ENCODE data around the gene VPS9D1.
A peak's percentile ranks its signal among the peaks of the same experiment; 100 is the strongest.
"Not testable (repeated sequence)": the region's sequence is repeated elsewhere in the genome, so short reads cannot be mapped to it uniquely, and the experiment has no call there.

The VPS9D1 gene

DNA sequence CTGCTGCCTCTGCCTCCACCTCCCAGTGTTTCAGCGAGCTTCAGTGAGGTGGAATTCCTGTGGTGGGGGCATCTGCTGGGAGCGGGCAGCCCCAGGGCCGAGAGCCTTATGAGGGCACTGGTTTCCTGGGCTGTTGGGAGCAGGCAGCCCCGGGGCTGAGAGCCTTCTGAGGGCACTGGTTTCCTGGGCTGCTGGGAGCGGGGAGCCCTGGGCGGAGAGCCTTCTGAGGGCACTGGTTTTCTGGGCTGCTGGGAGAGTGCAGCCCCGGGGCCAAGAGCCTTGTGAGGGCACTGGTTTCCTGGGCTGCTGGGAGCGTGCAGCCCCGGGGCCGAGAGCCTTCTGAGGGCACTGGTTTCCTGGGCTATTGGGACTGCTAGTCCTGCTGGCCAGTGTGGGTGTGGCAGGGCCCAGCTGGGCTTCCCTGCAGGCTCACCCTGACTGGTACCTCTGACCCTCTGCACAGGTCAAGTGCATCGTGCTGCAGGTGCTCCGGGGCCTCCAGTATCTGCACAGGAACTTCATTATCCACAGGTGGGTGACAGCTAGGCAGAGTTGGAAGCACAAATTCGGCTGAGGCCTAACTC, 28.6 kb downstream of the VPS9D1 start:
- DNase-seq: peak; percentile 5

DNA sequence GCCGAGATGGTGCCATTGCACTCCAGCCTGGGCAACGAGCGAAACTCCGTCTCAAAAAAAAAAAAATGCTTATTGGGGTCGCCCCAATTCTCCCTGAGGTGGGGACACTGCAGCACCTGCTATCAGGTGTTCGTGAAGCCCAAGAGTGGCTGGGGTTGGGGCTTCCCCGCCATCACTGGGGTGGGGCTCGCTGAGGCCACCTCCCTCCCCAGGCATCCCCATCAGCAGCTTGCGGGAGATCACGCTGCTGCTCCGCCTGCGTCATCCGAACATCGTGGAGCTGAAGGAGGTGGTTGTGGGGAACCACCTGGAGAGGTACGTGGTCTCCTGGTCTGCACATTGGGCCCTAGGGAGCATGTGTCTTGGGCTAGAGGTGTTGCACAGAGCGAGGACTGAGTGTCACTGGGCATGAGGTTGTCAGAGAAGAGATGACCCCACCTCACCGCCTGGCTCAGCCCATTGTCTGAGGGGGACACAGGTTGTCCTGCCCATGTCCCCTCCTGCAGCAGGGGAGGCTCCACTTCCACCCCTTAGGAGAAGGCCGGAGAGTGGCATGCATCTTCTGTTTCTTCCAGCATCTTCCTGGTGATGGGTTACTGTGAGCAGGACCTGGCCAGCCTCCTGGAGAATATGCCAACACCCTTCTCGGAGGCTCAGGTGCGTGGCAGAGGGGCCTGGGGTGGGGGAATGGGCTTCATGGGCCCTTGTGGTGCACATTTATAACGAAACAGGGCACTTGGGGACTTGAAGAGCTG, 29.3 kb downstream of the VPS9D1 start:
- peak; percentile 11 for DNase-seq

DNA sequence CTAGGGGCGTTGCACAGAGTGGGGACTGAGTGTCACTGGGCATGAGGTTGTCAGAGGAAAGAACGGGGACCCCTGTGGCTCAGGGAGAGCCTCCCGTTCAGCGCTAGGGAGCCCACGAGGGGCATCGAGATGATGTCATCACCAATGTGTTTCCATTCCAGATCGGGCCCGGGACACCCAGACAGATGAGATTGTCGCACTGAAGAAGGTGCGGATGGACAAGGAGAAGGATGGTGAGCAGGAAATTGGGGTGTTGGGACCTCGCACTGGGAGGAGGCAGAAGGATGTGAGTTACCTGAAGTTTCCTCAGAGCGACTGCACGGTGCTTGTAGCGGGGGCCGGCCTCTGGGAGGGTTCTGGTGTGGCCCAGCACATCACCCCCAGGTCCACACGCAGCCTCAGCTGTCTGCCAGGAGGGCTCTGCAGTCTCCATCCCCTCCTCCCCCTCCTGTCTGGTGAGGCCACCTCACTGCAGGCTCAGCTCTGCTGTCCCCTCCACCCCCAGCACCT, 30.3 kb downstream of the VPS9D1 start:
- DNase-seq: peak; percentile 11

DNA sequence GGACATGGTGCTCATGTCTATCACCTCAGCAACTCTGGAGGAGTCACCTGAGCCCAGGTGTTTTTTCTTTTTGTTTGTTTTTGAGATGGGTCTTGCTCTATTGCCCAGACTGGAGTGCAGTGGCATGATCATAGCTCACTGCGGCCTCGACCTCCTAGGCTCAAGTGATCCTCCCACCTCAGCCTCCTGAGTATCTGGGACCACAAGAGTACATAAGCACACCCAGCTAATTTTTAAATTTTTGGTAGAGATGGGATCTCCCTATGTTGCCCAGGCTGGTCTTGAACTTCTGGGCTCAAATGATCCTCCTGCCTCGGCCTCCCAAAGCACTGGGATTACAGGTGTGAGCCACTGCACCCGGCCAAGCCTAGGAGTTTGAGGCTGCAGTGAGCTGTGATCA, 31.1 kb downstream of the VPS9D1 start:
- DNase-seq: not testable (repeated sequence)

DNA sequence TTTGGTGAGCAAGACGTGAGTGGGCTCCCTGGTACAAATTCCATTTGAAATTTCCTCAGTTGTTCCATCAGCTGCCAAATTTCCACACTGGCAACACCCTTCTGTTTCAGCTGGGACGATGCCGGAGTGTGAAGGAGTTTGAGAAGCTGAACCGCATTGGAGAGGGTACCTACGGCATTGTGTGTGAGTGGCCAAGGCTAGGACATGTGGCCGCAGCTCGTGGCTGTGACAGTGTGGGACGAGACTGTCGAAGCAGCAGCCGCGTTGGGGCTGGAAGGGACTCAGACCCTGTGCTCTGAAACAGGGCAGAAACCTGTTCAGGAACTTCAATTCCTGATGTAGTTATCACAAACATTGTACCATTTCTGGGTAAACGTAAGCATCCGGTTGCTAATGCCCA, 31.6 kb downstream of the VPS9D1 start:
- DNase-seq: no peak

DNA sequence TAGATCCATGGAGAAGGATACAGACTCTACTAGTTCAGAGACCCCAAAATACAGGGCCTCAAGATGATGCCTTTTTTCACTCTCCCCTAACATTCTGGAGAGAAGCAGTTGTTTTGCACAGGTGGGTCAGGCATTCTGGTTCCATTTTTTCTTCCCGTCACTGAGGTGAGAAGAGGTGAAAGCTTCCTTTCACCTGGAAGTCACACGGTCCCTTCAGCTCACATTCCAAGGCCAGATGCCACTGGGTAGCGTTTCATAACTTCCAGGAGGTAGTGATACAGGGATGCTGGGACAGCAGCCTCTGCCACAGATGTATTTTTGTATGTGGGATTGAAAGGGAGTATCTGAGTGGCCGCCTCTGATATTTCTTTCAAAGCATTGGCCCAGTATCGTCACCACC, 32.3 kb downstream of the VPS9D1 start:
- no peak for DNase-seq

DNA sequence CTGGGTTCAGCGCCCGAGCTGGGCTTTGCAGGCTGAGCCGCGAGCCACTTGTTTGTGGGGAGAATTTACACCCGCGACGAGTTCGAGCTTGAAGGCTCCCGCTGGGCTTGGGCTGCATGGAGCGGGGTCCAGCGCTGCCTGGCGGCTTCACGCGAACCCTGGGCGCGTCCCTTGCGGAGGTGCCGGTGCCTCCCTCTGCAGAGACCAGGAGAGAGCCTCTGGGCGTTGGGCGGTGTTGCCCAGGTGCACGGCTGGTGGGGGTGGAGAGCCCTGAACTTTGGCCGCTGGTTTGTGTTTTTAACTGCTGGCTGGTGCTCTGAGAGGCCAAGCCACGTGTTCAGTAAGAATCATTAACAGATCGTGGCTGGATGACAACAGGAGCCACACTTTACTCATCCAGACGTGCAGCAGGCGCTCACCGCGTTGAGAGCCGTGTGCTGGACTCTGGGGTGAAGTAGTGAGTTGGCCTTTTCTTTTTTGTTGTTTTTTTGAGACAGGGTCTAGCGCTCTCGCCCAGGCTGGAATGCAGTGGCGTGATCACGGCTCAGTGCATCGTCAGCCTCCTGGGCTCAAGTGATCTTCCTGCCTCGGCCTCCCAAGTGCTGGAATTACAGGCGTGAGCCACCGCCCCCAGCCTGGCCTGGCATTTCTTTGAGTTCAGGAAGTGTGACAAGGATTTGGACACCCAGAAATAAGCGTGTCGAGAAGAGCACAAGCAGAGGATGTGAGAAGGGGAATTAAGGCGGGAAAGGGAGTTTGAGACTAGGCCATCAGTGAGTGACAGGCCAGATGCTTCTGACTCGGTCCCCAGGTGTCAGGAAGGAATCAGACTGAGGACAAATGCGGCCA, 33.4 kb downstream of the VPS9D1 start:
- DNase-seq: no peak

DNA sequence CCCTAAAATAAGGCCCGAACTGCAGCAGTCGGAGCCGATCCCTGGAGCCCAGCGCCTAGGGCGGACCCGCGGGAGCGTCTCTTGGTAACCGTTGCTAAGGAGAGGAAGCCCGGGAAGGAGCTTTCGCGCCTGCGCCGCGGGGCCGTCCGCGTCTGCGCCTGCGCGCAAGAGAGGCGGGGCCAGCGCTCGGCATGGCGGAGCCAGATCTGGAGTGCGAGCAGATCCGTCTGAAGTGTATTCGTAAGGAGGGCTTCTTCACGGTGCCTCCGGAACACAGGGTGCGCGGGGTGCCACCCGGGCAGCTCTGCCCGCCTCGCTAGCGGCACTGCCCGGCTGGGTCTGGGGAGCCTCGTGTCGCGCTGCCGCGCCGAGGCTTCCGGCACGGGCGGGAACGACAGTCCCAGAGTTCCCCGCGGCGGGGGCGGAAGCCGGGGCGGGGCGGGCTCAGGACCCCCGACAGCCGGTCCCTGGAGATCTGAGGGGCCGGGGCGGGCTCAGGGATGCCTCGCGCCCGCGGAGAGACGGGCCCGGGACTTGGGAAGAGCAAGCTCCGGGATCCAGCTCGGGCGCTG, 34.1 kb downstream of the VPS9D1 start, which contains the start of gene CDK10:
Gene CDK10, plus strand, starts transcription at position 170 of the 572 bp plus-strand sequence. Its CDS starts 22 bp downstream, at position 192.
- peak; percentile 95 for DNase-seq

DNA sequence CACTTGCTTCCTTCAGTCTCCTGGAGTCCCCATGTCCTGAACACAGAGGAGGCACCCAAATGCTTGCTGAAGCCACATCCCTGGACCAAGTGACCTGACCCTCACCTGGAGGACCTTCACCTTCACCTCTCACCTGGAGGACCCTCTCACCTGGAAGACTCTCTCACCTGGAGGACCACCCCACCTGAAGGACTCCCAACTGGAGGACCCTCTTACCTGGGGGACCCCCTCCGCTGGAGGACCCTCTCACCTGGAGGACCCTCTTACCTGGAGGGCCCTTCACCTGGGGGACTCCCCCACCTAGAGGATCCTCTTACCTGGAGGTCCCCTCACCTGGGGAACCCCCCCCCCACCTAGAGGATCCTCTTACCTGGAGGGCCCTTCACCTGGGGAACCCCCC, 34.8 kb downstream of the VPS9D1 start:
- no peak for DNase-seq

DNA sequence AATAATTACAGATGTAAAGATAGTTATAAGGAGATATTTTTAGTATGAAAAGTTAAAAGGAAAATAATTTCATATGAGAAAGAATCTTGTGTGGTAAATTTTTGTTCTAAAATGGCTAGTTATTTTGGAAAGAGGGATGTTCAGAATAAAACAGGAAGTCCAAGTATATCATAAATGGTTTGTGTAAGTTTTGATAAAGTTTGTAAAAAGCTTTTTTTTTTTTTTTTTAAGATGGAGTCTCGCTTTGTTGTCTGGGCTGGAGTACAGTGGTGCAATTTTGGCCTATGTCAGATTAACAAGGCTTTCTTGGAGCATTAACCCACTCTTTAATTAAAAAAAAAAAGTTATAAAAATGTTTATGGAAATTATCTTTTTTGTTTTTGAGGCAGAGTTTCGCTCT, 42.4 kb downstream of the VPS9D1 start:
- DNase-seq: no peak

DNA sequence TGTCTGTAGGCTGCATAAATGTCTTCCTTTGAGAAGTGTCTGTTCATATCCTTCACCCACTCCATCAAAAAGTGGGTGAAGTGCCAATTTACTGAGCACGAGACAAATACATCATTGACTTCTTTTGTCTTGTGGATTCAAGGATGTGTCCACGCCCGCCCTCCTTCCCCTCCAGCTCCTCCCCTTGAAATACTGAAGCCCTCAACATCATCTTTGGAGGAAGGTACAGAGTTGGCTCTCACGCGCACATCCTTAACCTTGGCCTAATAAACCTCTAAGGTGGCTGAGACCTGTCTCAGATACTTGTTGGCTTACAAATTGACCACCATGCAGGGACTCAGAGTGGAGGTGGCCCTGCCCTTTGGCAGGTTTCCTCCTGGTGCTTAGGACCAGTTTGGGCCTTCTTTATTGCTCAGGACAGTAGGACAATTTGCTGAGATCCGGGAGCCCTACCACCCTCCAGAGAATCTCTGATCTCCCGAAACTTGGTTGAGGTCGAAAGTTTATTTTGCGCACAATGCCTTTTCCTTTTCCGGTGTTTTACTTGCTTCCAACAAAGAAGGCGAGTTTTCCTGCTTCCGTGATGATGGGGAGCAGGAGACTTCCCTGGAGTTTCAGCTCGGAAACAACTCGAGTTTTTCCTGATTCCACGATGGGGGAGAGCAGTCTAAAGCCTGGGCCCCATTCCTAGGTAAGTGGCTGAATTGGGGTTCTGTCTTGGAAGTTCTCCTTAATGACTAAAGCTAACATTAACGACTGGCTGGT, 48.3 kb downstream of the VPS9D1 start:
- DNase-seq: no peak

DNA sequence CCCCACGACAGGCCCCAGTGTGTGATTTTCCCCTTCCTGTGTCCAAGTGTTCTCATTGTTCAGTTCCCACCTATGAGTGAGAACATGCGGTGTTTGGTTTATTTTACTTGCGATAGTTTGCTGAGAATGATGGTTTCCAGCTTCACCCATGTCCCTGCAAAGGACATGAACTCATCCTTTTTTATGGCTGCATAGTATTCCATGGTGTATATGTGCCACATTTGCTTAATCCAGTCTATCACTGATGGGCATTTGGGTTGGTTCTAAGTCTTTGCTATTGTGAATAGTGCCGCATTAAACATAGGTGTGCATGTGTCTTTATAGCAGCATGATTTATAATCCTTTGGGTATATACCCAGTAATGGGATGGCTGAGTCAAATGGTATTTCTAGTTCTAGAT, 49.1 kb downstream of the VPS9D1 start:
- DNase-seq: not testable (repeated sequence)

DNA sequence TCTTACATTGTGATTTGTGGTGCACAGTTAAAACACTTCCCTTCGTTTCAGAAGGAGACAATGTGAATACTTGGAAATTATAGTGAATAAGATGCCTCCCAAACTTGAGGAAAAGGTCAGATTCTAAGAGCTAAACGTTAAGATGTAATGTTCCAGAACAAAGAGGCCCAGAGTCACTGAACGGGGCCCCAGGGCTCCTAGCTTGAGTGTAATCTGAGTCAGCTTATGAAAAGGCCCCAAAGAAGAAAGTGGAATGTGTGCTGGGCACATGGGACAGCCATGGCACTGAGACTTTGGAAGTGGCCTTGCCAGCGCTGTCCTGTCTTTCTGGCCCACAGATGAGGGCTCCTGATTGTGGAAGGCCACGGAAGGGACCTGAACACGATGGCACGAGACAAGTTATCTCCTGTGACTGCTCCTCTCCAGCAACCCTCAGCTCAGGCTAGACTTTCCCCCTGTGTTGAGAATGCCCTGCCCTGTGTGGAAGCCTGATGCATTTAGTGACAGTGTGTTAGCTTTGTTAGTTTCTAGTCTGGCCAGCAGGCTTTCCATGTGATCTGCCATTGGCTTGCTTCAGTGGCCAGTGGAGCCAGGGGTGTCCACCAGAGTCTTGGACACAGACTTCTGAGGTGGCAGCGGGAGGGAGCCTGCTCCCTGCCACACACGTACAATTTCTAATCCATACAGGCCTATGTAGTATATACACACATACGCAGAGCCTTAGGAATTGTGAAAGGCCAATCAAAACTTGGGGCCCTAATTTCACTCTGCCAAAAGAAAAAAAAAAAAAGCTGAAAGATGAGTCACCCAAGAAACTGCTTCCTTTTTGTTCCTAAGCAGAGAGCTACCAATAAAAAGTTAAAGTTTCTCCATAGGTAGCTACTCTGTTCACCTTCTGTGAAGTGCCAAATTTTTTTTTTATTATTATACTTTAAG, 49.9 kb downstream of the VPS9D1 start:
- no peak for DNase-seq

DNA sequence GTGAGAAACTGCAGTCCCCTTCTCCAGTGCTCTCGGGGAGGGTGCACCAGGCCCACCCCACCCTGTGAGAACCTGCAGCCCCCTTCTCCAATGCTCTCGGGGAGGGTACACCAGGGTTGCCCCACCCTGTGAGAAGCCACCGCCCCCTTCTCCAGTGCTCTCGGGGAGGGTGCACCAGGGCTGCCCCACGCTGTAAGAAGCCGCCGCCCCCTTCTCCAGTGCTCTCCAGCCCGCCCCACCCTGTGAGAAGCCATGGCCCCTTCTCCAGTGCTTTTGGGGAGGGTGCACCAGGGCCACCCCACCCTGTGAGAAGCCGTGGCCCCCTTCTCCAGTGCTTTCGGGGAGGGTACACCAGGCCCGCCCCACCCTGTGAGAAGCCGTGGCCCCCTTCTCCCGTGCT, 50.9 kb downstream of the VPS9D1 start:
- no peak for DNase-seq

DNA sequence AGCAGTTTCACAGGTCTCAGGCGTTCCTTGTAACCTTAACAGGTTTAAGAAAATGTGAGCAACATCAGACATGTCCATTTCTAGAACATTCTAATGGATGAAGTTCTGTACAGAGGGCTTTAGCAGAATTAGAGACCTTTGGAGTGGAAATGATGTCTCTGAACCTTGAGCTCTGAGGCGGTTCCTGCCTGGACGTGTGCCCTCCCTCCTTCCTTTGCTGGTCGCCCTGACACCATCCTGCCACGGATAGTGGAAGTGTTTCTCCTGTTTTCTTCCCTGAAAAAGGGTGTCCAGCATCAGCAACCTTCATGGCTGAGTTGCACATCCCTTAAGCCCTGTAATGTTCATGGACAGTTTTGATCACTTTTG, 51.9 kb downstream of the VPS9D1 start:
- no peak for DNase-seq

DNA sequence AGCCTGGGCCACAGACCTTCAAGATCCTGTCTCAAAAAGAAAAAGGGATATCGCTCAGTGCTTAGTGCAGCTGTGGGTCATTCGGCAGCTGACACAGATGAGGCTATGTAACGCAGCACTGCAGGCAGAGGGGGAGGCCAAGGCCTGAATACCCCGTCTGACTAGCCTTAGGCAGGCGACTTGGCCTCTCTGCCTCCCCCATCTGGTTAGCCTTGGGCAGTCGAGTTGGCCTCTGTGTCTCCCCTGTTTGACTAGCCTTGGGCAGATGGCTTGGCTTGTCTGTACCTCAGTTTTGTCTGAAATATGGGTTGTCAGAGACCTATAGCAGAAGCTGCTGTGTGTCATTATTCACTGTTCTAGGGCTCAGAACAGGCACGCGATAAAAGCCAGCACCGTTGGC, 53.1 kb downstream of the VPS9D1 start:
- DNase-seq: no peak

DNA sequence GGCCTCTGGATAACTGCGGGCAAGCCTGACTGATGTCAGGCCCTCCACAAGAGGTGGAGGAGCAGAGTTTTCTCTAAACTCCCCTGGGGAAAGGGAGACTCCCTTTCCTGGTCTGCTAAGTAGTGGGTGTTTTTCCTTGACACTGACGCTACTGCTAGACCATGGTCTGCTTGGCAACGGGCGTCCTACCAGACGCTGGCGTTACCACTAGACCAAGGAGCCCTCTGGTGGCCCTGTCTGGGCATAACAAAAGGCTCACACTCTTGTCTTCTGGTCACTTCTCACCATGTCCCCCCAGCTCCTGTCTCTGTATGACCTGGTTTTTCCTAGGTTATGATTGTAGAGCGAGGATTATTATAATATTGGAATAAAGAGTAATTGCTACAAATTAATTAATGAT, 53.7 kb downstream of the VPS9D1 start:
- DNase-seq: not testable (repeated sequence)

DNA sequence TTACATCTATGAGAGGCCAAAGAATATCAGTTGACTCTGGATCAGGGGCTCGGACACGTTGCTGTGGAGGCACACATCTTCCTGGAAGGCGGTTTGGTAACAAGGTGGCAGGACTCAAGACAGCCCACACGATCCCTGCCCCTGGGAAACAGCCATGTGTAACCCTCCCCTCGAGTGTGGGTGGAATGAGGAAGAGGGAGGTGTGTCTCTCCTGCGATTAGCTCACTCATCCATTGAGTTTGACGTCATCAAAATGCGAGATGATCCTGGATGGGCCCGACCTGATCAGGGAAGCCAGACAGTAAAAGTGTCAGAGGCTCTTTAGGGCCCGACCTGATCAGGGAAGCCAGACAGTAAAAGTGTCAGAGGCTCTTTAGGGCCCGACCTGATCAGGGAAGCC, 56.5 kb downstream of the VPS9D1 start:
- not testable (repeated sequence) for DNase-seq

DNA sequence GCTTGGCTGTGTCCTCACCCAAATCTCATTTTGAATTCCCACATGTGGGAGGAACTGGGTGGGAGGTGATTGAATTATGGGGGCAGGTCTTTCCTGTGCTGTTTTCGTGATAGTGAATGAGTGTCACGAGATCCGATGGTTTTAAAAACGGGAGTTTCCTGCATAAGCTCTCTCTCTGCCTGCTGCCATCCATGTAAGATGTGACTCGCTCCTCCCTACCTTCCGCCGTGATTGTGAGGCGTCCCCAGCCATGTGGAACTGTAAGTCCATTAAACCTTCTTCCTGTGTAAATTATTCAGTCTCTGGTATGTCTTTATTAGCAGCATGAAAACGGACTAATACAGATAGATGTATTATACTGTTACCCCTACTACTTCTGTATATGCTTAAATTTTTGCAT, 59.5 kb downstream of the VPS9D1 start:
- DNase-seq: no peak

DNA sequence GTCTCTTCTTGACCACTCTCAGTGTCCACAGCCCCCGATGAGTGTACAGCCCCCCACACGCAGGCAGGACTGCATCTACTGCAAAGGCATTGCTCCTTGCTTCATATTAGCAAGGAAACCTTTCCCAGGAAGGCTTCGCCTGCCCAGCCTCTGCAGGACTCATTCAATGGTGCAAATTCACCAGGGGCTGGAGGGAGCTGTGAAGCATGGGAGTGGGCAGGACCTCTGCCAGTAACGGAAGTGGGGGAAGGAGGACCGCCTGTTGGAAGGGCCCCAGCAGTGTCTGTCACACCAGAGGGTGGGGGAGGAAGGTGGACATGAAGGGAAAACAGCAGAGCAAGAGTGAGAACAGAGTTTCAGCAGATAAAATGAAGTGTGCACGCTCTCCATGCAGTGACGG, 60.6 kb downstream of the VPS9D1 start:
- DNase-seq: no peak

DNA sequence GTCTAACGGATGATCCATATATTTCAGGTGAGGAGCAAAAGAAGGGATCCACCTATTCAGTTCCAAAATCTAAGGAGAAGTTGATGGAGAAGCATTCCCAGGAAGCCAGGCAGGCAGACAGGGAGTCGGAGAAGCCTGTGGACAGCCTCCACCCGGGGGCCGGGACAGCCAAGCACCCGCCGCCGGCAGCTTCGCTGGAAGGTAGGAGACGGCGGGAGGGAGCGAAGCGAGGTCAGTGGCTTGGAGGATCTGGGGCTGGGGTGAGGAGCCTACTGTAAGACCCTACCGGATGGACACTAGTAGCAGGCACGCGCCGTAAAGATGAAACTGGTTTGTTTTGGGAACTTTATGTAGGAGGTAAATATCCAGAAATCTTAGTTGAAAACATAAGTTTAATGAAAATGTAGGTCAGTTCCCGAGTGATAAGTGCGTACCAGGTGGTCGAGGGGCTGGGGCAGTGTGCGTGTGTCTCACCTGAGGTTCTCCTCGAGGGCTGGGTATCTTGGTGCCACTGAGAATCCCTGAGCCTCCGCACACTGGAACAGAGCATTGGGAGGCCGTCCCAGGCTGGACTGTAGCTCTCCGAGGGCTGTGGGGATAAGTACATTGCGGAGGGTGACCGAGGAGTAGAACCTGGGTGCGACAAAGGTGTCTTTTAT, 62.3 kb downstream of the VPS9D1 start:
- DNase-seq: no peak
